Activated T-helper 1 cell treated with anti-CD3 and anti-CD28 coated beads, Interleukin-2, amount 50 U/mL, for 16 hours (primary cell): ENCODE results near the gene HLX.

Source experiments
- DNase-seq, 2 donors: peaks; one replicate each; pipeline ENCODE4 v3.0.0-alpha.2; 2020; ENCODE audit warnings: low read depth in 1 of 2, low spot score in 1 of 2

The HLX gene

DNA sequence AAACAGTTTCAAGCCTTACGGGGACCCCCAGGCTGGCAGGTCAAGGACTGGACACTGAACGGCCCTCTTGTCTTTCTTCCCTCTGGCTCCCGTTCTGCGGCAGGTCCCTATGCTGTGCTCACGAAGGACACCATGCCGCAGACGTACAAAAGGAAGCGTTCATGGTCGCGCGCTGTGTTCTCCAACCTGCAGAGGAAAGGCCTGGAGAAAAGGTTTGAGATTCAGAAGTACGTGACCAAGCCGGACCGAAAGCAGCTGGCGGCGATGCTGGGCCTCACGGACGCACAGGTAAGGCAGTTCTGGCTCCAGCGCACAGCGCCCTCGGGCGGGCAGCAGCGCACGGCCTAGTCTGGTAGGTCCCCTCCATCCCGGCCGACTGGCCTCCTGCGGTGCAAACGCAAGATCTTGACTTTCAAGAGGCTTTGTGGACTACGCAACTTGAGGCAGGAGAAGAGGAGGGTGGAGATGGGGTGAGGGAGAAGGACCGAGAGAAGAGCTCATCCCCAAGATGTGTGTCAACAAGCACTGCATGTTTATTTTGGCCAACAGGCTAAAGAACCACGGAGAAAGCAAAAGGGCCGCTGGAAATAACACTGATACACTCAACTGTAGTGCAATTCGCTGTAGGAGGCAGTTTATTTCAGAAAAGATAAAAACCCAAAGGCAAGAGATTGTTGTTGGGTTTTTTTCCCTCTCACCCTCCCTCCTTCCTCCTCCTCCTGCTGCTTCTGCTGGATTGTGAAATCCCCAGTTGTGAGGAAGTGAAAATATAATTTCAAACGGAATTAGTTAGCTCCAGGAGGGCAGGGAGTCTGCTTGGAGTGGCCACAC, 3.0 kb downstream of the HLX start:
- no peak for DNase-seq

DNA sequence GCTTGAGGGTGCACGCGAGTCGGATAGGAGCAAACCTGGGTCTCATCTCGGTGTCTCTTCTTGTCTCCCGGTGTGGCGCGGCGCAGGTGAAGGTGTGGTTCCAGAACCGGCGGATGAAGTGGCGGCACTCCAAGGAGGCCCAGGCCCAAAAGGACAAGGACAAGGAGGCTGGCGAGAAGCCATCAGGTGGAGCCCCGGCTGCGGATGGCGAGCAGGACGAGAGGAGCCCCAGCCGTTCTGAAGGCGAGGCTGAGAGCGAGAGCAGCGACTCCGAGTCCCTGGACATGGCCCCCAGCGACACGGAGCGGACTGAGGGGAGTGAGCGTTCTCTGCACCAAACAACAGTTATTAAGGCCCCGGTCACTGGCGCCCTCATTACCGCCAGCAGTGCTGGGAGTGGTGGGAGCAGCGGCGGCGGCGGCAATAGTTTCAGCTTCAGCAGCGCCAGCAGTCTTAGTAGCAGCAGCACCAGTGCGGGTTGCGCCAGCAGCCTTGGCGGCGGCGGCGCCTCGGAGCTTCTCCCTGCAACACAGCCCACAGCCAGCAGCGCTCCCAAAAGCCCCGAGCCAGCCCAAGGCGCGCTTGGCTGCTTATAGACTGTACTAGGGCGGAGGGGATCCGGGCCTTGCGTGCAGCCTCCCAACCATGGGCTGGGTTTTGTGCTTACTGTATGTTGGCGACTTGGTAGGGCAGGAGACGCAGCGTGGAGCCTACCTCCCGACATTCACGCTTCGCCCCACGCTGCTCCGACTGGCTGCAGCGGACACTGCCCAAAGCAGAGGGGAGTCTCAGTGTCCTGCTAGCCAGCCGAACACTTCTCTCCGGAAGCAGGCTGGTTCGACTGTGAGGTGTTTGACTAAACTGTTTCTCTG, 5.1 kb downstream of the HLX start:
- DNase-seq = no peak

DNA sequence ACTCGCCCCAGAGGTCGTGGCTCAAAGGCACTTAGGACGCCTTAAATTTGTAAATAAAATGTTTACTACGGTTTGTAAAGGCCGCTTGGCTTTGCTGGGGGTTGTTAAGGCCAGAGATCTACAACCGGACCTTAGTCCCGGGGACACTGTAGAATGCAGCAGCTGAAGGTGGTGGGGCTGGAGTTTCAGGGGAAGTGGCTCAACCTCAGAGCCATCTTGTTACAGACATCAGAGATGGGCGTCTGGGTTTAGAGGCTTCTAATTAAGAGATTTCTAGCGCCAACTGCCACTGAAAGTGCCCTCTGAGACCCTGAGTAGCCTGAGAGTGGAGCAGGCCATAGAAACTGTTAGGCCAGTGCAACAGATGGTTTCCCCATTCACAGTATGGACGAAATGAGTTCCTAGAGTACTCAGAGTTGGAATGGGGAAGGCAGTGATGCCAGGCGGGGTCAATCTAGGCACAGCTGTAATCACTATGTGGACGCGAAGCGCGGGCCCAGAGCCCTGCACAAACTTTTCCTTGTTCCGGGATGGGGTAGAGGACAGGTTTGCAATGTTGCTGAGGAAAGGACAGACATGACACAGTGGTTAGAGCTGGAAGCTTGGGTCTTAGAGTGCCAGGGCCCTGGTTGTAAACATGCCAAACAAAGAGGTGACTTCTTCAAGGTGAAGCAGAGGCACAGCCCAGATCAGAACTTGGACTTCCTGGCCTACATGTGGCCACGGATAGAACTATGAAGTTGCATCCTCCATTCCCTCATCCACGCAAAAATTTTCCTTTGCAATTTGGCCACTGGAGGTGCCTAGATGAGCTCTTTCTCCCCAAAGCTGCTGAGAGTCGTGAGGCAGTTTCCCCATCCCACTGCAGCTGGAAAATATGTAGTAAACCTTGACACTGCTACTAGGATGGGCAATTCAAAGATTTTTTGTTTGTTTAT, 6.0 kb downstream of the HLX start:
- no peak for DNase-seq

DNA sequence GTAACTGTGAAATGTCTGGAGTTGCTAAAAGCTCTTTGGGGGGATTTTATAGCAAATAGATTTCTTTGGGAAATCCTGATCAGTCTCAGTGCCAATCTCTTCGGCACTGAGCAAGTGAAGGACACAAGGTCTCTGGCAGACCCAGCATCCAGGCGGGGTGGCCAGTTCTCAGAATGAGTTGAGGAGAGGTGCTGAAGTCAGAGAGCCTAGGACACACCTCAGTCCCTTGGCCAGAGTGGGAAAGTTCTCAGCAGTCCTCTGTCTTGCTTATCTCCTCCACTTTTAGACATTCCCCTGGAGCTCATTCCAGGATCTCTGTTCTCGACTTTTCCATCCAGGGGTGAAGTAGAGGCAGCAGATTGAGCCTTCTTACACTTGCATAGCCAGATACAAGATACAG, 6.7 kb downstream of the HLX start:
- DNase-seq = no peak

DNA sequence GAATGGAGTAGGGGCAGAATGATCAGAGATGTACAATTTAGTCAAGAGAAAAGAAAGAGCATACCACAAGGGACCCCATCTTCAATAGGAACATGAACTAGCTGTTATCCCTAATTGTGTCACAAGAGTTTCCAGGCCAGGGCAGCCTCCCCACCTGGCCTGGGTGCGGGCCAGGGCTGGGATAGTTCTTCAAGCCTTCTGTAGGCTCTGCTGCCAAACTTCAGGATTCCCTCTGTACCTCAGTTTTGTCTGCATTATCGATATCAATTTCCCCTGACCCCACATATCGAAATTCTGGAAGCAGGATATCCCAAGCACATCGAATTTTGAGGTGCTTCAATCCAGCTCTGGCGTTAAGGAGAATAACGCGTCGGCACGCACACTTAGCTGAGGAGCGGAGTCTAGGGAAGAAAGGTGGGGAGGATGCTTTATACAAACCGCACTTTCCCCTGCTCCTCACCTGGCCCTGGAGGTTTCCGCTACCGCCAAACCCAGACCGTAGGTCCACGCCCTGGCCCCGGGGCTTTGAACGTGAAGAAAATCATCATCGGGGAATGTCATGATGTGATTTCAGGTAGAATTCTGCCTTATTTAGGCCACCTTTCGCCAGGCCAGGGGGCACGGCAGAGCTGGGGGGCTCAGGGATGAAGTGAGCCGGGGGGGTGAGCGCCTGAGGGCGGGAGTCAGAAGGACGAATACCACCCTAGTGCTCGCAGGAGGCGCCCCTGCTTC, 7.4 kb downstream of the HLX start:
- no peak for DNase-seq

DNA sequence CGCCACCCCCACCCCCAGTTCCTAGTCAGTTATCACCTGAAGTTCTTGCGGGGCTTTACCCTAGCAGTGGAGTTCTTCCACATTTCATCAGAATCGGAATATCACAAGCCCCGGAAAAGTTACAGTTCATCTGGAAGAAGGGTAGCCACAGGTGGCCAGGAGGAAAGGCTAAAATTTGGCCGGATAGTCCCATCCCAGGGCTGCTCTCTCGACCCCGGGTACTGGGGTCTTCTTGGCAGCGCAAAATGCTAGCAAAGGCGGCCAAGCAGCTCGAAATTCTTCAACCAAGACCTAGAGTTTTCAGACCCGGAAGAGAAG, 7.9 kb downstream of the HLX start:
- no peak for DNase-seq

DNA sequence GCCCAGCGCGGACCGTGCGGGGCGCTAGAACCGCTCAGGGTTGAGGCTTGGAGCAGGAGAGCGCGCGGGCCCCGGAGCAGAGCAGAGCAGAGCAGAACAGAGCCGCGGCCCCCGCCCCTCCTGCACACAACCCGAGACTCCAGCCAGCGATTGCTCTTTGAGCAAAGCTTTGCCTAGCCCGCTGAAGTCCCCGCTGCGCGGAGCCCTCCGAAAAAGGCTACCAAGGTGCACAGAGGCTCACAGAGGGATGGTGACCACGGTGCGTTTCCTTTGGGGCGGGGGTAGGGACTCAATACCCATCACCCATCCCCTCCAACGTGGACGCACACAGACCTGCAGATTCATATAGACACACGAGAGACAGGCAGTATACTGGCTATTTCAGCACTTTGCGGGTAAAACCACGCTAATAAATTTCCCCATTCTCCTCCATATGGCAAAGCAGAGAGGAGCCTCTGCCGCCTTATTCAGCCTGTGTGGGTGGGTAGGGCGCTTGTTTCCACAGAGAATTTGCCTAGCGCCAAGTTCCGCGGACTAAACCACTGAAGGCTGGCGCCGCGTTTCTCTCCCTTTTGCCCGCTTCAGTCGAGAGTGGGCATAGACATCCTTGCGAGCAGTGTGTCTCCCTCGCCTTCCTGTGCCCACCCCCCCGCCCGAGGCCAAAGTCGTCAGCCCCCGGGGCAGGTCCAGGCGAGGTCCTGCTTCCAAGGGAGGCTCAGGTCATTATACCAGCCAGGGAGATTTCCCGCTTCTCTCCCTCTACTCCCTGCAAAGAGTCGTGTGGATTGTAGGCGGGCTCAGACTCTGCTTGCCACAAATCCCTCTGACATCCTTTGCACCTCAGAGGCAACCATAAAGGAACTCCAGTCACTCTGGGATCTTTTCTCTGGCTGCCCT, 8.5 kb downstream of the HLX start:
- DNase-seq = no peak

DNA sequence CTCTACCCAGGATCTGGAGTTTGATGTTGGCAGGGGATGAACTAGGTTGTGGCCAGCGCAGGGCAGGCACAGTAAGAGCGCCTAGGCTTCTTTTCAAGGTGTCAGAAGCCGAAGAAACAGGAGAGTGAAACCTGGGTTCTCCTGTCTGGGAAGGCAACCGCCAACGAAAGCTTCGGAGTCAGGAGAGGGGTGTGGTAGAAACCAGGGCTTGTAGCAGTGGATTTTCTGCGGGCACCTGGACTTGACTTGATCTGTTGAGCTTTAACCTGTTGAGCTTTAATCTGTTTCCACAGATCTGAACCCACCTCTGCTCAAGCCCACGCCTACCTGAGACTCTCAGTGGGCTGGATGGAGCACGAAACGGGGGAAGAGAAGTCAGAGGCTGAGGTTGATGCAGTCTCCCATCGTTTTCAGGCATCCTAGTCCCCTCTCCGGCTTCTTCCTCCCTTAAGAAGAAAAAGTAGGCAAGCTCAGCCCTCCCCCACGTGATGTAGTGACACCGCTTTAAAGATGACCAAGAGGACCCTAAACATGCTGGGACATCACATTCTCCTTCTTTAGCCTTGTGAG, 9.3 kb downstream of the HLX start:
- DNase-seq = no peak

DNA sequence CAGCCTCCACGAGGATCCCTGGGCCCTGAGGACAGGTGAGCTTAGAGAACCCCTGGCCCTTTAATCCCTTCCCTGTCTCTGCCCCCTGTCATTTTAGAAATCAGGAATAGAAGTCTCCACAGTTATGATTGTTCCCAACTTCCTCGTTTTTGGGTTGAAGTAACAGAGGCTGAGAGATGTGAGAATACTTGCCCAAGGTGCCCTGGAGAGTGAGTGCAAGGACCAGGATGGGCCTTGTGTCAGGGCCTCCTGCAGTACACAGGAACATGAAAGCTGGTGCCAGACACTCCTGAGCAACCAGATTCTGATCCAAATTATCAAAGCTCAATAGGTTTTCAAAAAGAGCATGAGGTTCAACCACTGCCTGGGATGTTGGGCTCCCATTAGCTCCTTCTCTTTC, 10.1 kb downstream of the HLX start:
- DNase-seq = no peak

DNA sequence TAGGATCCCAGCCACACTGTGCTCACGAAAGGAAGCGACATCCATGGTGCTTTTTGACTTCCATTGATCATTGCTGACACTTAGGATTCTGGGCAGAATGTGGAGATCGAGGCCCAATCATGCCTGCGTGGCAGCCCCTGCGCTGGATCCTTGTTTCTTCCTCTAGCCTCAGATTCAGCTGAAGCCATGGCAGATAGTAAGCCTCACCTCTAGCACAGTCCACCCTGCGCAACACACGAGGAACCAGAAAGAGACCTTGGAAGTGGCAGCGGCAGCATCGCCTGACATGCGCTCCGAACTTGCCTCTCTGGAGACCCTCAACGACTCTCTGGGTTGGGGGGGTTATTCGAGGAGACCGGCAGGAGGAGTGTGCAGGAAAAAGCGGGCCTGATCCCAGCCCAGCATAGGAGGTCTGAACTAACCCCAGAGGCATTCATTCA, 10.6 kb downstream of the HLX start:
- no peak for DNase-seq

DNA sequence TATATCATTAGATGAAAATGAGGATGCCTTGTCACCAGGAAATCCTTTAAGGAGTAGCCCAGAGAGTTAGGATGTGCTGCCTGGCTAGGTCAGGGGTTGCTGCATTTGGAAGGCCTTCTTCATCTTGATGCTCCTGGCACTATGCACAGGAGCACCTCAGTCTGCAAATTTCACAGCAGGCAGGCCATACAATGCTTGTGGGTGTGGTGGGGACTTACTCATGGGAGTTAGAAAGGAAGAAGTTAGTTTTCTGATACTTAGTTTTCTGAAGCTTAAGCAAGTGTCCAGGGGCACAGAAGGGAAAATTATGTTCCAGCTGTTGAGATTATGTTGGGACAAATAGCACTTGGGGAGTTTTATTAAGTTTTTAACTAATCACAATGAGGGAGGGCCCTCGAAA, 11.4 kb downstream of the HLX start:
- no peak for DNase-seq

DNA sequence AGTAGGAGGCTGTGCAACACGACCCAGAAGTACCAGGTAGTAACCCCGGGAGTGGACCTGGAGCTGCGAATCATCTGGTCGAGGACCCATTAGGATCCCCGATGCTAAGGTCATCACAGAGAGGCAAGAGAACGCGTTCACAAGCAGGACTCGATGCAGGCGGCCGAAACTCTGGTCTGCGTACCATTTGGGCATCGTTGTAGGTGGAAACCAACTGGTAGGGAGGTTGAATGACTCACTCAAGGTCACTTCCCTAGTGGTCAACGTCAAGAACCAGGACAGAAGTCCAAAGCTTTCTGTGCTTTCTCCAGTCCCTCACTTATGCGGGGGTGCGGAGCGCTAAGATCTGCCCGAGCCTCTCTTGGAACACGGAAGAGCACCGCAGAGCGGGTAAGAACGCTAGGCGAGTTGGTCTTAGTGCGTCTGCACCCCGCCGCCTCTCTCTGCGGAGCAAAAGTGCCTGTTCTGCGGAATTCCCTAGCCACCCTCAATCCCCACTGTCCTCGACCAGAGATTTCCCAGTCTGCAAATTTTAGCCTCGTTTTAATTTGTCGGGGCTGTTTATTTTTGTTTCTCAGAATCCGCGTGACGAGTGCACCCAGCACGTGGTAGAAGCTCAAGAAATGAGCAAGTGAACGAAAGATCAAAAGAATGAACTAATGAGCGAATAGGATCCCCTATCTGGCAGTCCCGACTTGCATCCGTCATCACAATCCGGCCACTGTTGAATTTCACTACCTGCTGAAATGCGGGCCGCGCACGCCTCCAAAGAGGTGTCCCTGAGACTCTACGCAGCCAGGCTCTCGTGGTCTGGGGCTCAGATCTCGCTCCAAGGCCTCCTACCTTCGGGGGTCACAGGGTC, 12.2 kb downstream of the HLX start:
- DNase-seq = no peak

DNA sequence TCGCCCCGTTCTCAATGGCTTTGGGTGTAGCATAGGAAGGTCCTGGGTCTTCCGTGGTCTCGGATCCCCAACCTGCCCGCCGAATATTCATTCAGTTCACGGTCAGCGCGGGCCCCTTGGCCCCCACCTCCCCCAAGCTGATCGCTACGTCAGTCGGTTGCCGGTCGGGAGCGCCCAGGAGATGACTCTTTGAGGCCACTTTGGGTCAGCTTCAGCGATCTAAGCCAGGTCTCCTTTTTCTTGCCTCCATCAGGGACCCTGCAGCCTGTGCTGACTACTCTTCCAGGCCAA, 12.8 kb downstream of the HLX start:
- no peak for DNase-seq

DNA sequence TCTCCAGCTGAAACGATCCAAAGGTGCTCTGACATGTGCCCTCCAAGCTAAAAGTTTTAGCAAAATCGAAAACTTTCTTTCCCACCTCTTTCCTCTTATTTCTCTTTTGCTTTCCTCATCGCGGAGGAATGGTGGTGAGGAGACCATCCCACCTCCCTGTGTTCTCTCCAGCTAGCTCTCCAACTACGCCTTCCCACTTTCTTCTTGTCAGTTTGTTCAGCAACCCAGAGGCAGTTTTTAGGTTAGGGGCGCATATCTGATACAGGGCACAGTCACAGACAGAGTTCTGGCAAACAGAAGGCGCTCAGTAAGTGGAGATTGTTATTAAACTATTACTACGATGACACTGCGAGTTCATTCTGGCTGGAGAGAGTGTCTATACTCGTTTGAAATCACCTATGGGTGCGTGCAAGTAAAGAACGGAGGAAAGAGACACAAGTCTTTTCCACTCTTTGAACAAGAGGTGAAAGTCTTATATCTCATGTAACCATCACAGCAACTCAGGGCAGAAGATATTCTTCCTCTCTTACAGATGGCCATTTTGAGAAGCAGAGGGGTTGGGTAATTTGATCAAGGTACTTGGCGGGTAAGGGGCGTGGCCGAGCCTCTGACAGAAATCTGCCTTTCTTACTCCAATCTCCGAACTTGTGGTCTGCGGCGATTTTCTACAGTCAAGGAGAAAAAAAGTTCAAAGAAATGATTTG, 13.9 kb downstream of the HLX start:
- DNase-seq = no peak

DNA sequence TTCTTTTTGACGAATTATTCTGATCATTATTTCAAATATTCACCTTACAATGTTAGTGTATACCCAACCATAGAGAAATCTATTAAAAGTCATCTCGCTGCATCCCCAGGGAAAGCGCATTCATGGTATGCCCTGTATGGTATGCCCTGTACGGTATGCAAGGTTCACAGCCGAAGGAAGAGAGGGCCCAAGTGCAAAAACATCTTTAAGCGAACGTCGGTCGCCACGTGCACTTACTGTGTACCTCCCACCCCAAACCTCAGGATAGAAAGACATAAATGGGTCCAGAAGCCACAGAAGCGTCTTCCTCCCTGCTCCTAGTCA, 14.4 kb downstream of the HLX start:
- DNase-seq = no peak

DNA sequence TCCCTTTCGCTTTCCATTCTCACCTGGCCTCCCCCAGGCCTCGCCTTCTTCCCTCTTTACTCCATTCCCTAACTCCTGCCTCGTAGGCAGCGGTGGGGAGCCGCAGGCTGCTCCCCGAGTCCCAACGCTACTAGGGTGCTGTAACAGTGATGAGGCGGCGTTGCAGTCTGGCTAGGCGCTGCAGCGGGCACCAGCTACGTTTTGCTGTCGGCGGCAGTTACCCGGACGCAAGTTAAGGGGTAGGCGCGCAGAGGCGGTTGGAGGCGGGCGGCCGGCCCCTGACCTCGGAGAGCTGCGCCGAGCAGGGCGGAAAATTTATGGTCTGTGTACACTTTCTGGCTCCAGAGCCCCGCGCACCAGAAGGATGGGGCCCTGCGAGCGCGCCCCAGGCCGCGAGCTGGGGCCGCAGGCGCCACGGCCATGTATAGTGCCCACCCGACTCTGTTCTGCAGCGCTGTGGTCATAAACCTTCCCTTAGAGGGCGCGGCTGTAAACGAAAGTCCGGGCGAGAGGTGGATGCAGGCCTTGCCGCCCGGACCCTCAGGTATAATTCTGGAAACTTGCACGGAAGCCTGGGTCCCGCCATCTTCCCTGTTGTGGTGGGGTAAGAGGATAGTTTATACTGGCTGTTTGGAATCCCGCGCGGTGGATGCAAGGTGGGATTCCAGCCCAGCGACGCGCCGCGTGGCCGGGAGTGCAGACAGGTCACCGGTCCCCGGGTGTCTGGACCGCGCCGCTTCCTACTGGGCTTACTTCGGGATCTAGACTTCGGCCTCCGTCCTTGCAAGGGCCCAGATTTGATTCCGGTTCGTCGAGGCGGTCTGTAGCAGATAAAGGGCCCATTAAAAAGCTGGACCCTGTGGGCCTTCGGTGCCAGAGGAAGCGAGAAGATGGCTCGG, 15.0 kb downstream of the HLX start:
- DNase-seq = no peak

DNA sequence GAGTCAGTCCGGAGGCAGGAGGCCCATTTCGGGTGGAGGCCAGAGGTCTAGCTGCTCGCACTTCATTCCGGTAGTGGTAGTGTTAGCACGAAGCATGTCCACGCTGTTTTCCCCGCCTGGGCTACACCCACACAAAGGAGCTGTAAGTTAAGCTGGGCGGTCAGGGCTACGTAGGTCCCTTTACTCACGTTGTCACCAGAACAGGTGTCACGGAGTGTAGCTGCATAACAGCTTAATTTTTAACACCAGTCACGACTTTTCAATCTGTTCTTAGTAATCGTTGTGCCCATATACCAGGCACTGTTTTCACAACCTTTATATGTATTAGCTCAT, 15.6 kb downstream of the HLX start:
- no peak for DNase-seq
